ENCODE results near the gene CFAP161. TPM values are rescaled to one million over a fixed set of nuclear protein-coding genes. Genes with fewer than 3 reads are reported as not detected.

The CFAP161 gene
- total and polyA plus RNA-seq, 9 of the 15 experiments (the other 6 are each of a cell fraction or from before 2014, with no cell fraction given), result 25.8 to 83.3 (median 75.6) TPM

- no peak for TF ChIP-seq NR3C1 (CRISPR knock-in tag; IDR thresholded peaks at IDR 0.05)
- peak; percentile 74 for TF ChIP-seq MEIS2 (IDR thresholded peaks at IDR 0.05; ENCODE audit: partially characterized antibody)
- peak; percentile 18; the same call in 1 of the 2 replicates for TF ChIP-seq TCF3 (CRISPR knock-in tag; IDR thresholded peaks at IDR 0.05)
- TF ChIP-seq MAFF (IDR thresholded peaks at IDR 0.05; ENCODE audit: low read length), result no peak
- no peak for TF ChIP-seq FOSL1 (tag; conservative IDR thresholded peaks at IDR 0.05)
- TF ChIP-seq MLLT1 (IDR thresholded peaks at IDR 0.05), result 0 out of 4 replicates have a peak, but pooled peaks of 1 of the 2 experiments have one; percentile 48
These were observed 34.6 kb downstream of the CFAP161 start (continued) for GRCh38 chr15:81168644-81169043.

GRCh38 chr15:81170511-81170910 lies 36.4 kb downstream of the CFAP161 start:
- Histone ChIP-seq H3K79me2 (ENCODE audit: control insufficient read depth, insufficient read depth, low read length) (no peaks in the 10 kb centered on the region), H3K9me3 (replicated peaks; ENCODE audit: control insufficient read depth, insufficient read depth, low read depth, low read length) (no peaks in the 10 kb centered on the region), H3K36me3 (ENCODE audit: control insufficient read depth, insufficient read depth, low read length) (peaks cover 10% of the 10 kb centered on the region), H3K4me1 (replicated peaks in 1 of 2; ENCODE audit: control insufficient read depth in 2 of 2, insufficient read depth in 2 of 2, low read length in 2 of 2) (peaks cover 16 to 38% of the 10 kb centered on the region in 2 experiments), H3K27ac (ENCODE audit: extremely low read depth, low read depth, low read length) (no peak overlapping the region), H3K9ac (ENCODE audit: insufficient read depth in 1 of 2, low read depth in 2 of 2, low read length in 2 of 2) (no peak overlapping the region), H3K4me3 (no peak overlapping the region), H4K20me1 (replicated peaks; ENCODE audit: control insufficient read depth, insufficient read depth, low read length) (no peaks in the 10 kb centered on the region), H2AFZ (ENCODE audit: low read depth, low read length) (no peak overlapping the region), H3K27me3 (ENCODE audit: control insufficient read depth in 2 of 2, insufficient read depth in 2 of 2, low read length in 2 of 2) (no peaks in the 10 kb centered on the region), H3K9me1 (ENCODE audit: control insufficient read depth, insufficient read depth, low read length) (no peaks in the 10 kb centered on the region), H3K4me2 (ENCODE audit: insufficient read depth, low read length) (no peak overlapping the region)
- WGBS (ENCODE audit: insufficient coverage, low coverage, missing lambda C conversion rate), result 53% methylated on average over 3 of the region's 3 CpGs
- ATAC-seq (no peak), DNase-seq (ENCODE audit: extremely low read depth in 1 of 4, low spot score in 3 of 4) (no peak), FAIRE-seq (no peak)
- no TSS peak for BruUV-seq (replicated peaks)
- ChIA-PET CTCF (ENCODE audit: low intra/inter-chr PET ratio) (no interaction called here), POLR2A (interaction anchor here (0.7 kb wide), 1 partner anchor 8 kb away, joined by 3 read pairs; no protein-coding TSS in a partner anchor)
- in situ Hi-C loops (cut with MboI) (no loop called here), intact Hi-C loops (cut with micrococcal nuclease) (no loop called here)
- no peak for TF ChIP-seq MAX (CRISPR knock-in tag; IDR thresholded peaks at IDR 0.05)
- no peak for TF ChIP-seq NCOR1 (IDR thresholded peaks at IDR 0.05)
- no peak for TF ChIP-seq ZNF584 (CRISPR knock-in tag; IDR thresholded peaks at IDR 0.05; ENCODE audit: low read depth)
- TF ChIP-seq CXXC5 (CRISPR knock-in tag; IDR thresholded peaks at IDR 0.05), result no peak
- no peak for TF ChIP-seq LEF1 (IDR thresholded peaks at IDR 0.05)
- TF ChIP-seq ZNF395 (CRISPR knock-in tag; IDR thresholded peaks at IDR 0.05), result no peak
- TF ChIP-seq MYNN (IDR thresholded peaks at IDR 0.05), result no peak
- TF ChIP-seq MYNN (CRISPR knock-in tag; IDR thresholded peaks at IDR 0.05), result no peak
- no peak for TF ChIP-seq ARID3B (CRISPR knock-in tag; IDR thresholded peaks at IDR 0.05; ENCODE audit: borderline replicate concordance)
- no peak for TF ChIP-seq NKRF (IDR thresholded peaks at IDR 0.05; ENCODE audit: borderline replicate concordance)
- no peak for TF ChIP-seq ZFP1 (CRISPR knock-in tag; IDR thresholded peaks at IDR 0.05)
